Endometrial microvascular endothelial cells (primary cell): Measurements from ENCODE around the gene HLF. TPM values are rescaled to one million over a fixed set of nuclear protein-coding genes. Genes with fewer than 3 reads are reported as not detected.

Experiments
- in situ Hi-C: cut with HindIII; loops from 2 replicates; pipeline ENCODE4 v1.10.0; 2017; ENCODE audit warnings: low sequenced_read_pairs, low pct_unique_long_range_greater_than_20kb; ENCODE audit errors: inconsistent ontology term
- total RNA-seq: library from RNA; depleted of rRNA; stranded (reverse); fragments of >200 nt; gene quantifications from one replicate; pipeline ENCODE4 v1.2.3, GENCODE V29; 2015; ENCODE audit errors: inconsistent ontology term

HLF gene
- total RNA-seq, 1 donor from 2014 or later = not detected

DNA sequence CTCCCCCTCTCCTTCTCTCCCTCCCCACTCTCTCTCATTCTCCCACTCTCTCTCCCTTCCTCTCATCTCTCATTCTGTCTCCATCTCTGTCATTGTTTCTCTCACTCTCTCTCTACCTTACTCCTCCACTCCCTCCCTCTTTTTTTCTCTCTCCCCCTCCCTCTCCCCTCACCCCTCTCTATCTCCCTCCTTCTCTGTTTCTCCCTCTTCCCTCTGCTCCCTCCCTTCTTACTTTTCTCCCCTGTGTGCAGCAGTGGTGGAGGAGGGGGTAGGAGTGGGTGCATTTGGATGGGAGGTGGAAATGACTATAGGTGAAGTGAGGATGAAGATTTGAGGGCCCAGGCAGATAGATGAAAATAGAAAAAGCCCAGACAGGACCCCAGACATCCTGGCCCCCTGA lies 70.9 kb downstream of the HLF start:
- in situ Hi-C loops = no loop called here

DNA sequence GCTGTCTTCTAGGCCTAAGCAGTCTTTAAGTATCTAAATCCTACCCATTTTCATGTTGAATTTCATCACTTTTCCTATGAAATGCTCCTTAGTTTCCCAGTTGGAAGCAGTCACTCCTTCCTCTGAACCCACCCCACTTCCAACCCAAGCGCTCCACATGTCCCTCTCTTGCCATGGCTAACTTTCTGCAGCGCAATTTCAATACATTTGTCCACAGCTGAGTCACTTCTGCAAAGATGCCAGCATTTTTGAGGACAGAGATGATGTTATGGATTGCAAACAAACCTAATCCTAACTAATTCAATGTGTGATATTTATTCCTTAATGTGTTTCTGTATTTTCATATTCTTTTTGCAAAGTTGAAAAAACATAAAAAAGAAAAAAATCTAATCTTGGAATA lies 71.7 kb downstream of the HLF start:
- in situ Hi-C loops = no loop called here

DNA sequence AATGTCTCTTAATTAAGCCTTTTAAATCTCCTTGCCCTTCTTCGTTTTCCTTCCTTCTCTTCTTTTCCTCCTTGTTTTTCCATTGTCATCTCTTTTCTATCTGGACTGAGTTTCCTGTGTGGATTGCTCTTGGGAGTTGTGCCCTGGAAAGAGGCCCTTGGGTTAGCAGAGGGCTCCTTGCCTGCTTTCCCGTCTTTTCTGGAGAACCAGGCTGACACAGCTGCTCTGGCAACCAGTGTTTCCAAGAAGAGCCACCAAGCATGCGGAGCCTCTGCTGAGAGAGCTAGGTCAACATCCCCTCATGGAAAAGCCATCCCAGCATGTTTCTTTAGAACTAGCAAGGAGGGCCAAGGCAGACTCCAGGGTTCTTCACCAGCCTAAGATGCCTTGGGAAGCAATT lies 75.4 kb downstream of the HLF start:
- in situ Hi-C loops = no loop called here

DNA sequence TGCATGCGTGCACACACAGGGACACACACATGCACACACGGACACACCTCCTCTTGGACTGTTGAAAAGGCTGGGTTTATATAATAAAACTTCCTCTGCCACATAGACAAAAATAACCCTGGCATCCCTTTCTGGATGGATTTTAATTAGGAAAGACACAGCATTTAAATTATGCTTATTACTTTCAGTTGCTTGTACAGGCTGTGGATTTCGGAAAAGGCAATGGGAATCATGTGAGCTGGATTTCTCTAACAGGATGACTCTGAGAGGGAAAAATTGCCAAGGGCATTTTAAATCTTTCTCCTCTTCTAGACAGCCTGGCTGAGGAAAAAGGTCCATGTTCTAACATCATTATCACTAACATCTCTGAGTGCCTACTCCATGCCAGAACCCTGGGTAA lies 75.9 kb downstream of the HLF start:
- in situ Hi-C loops = no loop called here

GRCh38 chr17:55341432-55341831 lies 76.7 kb downstream of the HLF start:
- in situ Hi-C loops = no loop called here

GRCh38 chr17:55342800-55343585 lies 78.2 kb downstream of the HLF start:
- in situ Hi-C loops = no loop called here

- in situ Hi-C loops = no loop called here
Measured at GRCh38 chr17:55343900-55344513, 79.2 kb downstream of the HLF start.

DNA sequence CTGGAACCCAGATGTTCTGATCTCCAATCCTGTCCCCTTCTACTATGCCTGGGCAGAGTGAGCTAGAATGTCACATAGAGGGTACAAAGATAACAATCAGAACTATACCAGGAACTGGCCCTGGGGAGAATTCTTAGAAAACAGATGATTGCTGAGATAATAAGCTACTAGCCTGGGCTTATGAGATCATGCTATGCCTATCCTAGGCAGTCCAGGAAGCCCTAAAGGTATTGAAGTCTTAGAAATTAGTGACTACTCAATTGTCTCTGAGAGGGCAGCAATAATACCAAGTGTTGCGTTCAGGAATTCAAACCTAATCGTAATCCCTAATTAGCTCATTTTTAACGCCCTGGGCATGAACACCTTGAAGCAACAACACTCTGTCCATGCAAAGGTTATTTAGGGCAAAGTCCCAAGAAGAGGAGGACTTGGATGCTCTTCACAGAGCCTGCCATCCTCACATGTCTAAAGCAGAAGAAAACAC lies 79.8 kb downstream of the HLF start:
- in situ Hi-C loops = no loop called here

DNA sequence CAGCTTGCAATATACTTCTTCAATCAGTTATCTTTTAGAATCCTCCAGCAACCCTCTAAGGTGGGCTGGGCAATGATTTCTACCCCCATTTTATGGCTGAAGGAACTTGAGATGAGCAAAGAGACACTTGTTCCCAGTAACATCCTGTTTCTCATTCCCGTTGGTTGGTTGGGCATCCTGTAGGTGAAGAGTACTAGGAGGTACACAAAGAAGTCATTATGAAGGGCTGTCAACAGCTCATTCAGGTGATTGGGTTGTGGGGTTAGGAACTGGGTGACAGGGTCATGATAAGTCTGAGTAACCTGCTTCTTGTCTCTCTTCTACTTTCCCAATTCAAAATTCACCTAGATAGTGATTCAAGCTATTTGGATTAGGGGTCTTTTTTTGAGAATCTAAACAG lies 80.4 kb downstream of the HLF start:
- in situ Hi-C loops = no loop called here

GRCh38 chr17:55346658-55347057 lies 81.9 kb downstream of the HLF start:
- in situ Hi-C loops = no loop called here

- in situ Hi-C loops = no loop called here
Measured at GRCh38 chr17:55347341-55347740, 82.6 kb downstream of the HLF start.

- in situ Hi-C loops = no loop called here
Measured at GRCh38 chr17:55348749-55349354, 84.1 kb downstream of the HLF start.

DNA sequence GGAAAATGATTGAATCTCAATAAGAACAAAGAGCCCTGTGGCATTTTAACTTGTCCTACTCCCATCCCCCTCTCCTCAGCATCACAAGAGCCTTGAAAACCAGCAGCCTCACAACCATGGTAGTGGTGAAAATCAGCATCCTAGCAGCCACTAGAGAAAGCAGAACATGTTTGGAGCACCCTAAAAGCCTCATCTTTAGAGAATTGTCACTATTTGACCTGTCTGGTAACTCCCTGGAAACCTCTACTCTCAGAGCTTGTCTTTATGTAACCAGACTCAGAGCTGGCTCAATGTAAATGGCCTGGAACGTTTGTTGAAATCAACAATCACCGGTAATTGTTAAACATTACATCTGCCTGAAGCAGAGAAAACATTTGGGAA lies 86.1 kb downstream of the HLF start:
- in situ Hi-C loops = no loop called here

GRCh38 chr17:55351226-55351625 lies 86.5 kb downstream of the HLF start:
- in situ Hi-C loops = no loop called here

DNA sequence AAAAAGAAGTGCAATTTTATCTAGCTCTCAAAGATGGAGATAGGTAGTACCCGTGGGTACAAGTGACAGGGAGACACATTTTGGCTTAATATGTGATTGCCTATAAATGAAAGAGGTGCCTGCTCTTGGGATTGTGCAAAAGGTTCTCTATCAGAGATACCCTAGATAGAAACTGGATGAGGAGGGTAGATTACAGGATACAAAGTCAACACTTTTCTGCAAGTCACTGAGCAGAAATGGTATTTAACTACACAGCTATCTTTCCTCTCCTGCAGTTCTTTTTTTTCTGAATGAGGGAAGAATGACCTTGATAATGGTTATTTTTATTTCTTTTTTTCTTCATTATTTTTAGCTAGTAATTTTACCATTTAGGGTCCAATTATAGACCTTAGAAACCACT lies 89.2 kb downstream of the HLF start:
- in situ Hi-C loops = no loop called here

- in situ Hi-C loops = no loop called here
Measured at GRCh38 chr17:55354941-55355340, 90.2 kb downstream of the HLF start.

DNA sequence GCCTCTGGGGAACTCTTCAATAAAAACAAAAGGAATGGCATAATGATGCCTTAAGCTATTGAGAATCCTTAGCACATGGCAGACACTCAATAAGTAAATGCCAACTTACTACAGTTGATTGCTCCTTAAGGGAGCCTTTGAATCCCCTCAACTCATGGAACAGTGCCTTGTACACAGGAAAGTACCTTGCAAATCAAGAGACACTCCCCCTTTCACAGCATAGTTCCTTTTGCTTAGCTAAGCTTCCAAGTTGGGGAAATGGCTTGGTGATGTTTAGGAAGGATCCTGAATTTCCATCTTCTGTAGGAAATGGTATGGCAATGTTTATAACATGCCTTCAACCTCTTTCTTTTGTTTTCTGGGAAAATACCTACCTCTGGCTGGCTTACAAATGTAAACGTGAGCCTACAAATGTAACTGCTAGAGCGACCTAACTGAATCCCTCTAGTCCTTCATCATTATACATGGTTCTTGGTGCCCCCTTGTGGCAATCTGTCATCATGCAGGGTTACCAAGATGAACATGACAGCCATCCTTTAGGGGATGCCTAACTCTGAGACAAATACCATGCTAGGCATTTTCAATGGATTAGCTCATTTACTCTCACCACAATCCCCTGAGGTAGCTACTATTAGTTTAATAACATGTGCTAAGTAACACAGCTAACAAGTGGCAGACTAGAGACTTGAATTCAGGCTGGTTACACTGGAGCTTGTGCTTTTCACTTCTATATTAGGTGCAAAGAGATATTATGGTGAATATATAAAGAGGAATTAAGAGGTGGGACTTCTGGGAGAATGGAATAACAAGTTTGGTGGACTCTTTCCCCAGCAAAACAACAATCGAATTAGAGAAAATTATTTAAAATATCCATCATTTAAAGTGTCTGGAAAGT lies 91.9 kb downstream of the HLF start:
- in situ Hi-C loops = no loop called here

- in situ Hi-C loops = no loop called here
Measured at GRCh38 chr17:55360971-55361370, 96.2 kb downstream of the HLF start.

DNA sequence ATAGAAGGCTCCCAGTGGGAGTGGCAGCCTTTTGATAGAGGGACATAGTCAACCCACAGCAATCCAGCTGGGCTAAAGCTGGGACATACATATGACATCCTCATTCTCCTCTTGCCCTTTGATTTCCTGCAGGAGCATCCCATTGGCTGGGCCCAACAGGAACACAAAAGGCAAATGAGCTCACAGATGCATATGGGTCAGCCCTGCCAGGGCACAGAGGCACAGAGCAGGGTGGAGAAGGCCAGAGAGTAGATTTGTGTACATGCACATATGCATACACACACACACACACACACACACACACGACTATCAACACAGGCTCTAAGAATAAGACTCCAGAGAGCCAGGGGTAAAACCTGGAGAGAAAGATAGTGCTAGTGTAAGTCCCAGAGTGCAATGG lies 98.3 kb downstream of the HLF start:
- in situ Hi-C loops = no loop called here
